KOPT-K1 (cell line): ENCODE results near the gene LCN1.

ENCODE experiments used
- H3K27ac ChIP-seq: fragments of 200-600 bp; sonication (generic); 2 replicates; pipeline ENCODE4 v1.5.1; 2016; ENCODE audit warnings: antibody characterized with exemption, mild to moderate bottlenecking, low read depth, low read length; ENCODE audit not compliant: poor library complexity, severe bottlenecking
- H3K36me3 ChIP-seq: fragments of 200-600 bp; sonication (generic); 2 replicates; pipeline ENCODE4 v1.5.1; 2017; ENCODE audit warnings: antibody characterized with exemption, mild to moderate bottlenecking, low read length, moderate library complexity; ENCODE audit not compliant: insufficient read depth
- H3K9me3 ChIP-seq: fragments of 200-600 bp; sonication (generic); 2 replicates; pipeline ENCODE4 v1.5.1; 2017; ENCODE audit warnings: antibody characterized with exemption, low read length, mild to moderate bottlenecking; ENCODE audit not compliant: insufficient read depth, poor library complexity, severe bottlenecking

LCN1 gene

GRCh38 chr9:135574943-135575342 is 53.7 kb downstream of the LCN1 start:
- Histone ChIP-seq H3K36me3 (no peaks in the 10 kb centered on the region), H3K27ac (no peak overlapping the region), H3K9me3 (no peaks in the 10 kb centered on the region)
